Common myeloid progenitor, CD34-positive (primary cell): ENCODE results near the gene NPAS4.

Experiments used
- CTCF ChIA-PET: fragments of 350-600 bp; sonication (Branson Sonifier 250); formaldehyde crosslinking; loops from one replicate; lab custom pipeline; 2021; ENCODE audit warnings: antibody characterized with exemption; lab: Charles Lee
- POLR2A ChIA-PET: fragments of 350-600 bp; sonication (Branson Sonifier 250); formaldehyde crosslinking; loops from one replicate; lab custom pipeline; 2021; ENCODE audit warnings: antibody characterized with exemption; lab: Charles Lee
- DNase-seq, 3 donors: peaks; one replicate each; pipeline versions ENCODE4 v3.0.0 to v3.0.0-alpha.2; 2013
- H3K27ac ChIP-seq, 2 experiments: 1 replicate in 1 of 2; 2 replicates in 1 of 2; pipeline ENCODE4 v1.7.0; 2013; ENCODE audit warnings: inconsistent platforms in 2 of 2, low read length in 2 of 2, mild to moderate bottlenecking in 2 of 2, low read depth in 1 of 2, moderate library complexity in 1 of 2; ENCODE audit not compliant: severe bottlenecking in 2 of 2, insufficient read depth in 1 of 2, poor library complexity in 1 of 2
- H3K27me3 ChIP-seq, 5 experiments: replicated peaks in 2 of 5; 1 replicate in 3 of 5; 2 replicates in 2 of 5; pipeline versions ENCODE4 v1.6.1 to v1.7.0; 2013; ENCODE audit warnings: low read length in 4 of 5, mild to moderate bottlenecking in 2 of 5, moderate library complexity in 2 of 5, inconsistent platforms in 1 of 5; ENCODE audit not compliant: insufficient read depth in 5 of 5, control insufficient read depth in 4 of 5
- H3K36me3 ChIP-seq, 4 experiments: 1 replicate in 2 of 4; 2 replicates in 2 of 4; pipeline versions ENCODE4 v1.6.1 to v1.7.0; 2013; ENCODE audit warnings: low read length in 3 of 4, control low read depth in 1 of 4, mild to moderate bottlenecking in 1 of 4; ENCODE audit not compliant: control insufficient read depth in 4 of 4, insufficient read depth in 4 of 4
- H3K4me1 ChIP-seq, 4 experiments: 1 replicate in 3 of 4; 2 replicates in 1 of 4; pipeline versions ENCODE4 v1.6.1 to v1.7.1; 2013; ENCODE audit warnings: low read length in 3 of 4, mild to moderate bottlenecking in 3 of 4, control low read depth in 1 of 4, inconsistent platforms in 1 of 4, moderate library complexity in 1 of 4; ENCODE audit not compliant: control insufficient read depth in 4 of 4, insufficient read depth in 4 of 4; ENCODE audit errors: control extremely low read depth in 1 of 4
- H3K4me3 ChIP-seq, 7 experiments: 1 replicate in 4 of 7; 2 replicates in 3 of 7; pipeline versions ENCODE4 v1.5.1 to v1.7.0; 2013; ENCODE audit warnings: mild to moderate bottlenecking in 7 of 7, low read length in 6 of 7, moderate library complexity in 6 of 7, inconsistent platforms in 2 of 7, low read depth in 2 of 7, control low read depth in 1 of 7; ENCODE audit not compliant: insufficient read depth in 4 of 7, control insufficient read depth in 1 of 7; ENCODE audit errors: extremely low read depth in 1 of 7
- H3K9me3 ChIP-seq, 5 experiments: 1 replicate in 4 of 5; 2 replicates in 1 of 5; pipeline versions ENCODE4 v1.6.1 to v1.7.1; 2013; ENCODE audit warnings: low read length in 4 of 5, mild to moderate bottlenecking in 2 of 5, inconsistent platforms in 1 of 5, low read depth in 1 of 5, moderate library complexity in 1 of 5; ENCODE audit not compliant: control insufficient read depth in 4 of 5, insufficient read depth in 2 of 5; ENCODE audit errors: control extremely low read depth in 1 of 5
- WGBS: methylation state at CpG from one replicate; pipeline ENCODE4 v1.1.5; 2013; ENCODE audit not compliant: insufficient coverage; 5-methylcytosine and 5-hydroxymethylcytosine counted together

The NPAS4 gene

DNA sequence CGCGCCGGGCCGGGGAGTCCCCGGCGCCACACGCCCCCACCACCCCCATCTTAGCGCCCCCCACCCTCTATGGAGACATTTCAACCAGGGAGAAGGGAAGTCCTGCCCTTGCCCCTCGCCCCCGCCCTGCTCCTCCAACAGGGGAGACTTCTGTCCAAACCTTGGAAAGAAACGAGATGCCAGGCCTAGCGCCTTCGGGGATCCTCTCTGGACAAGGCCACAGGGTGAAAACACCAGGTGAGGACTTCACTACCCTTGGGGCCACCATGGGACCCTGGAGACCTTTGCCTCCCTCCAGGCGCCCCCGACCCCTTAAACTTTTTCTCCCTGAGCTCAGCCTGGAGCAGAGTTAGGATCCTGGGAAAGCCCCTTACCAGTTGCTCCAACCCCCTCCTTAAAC, 11.6 kb upstream of the NPAS4 start:
- Histone ChIP-seq H3K36me3 (no peaks in the 10 kb centered on the region), H3K4me3 (peak overlapping the region in 1 of 7 experiments; percentile 36), H3K27ac (no peak overlapping the region), H3K4me1 (peaks cover 0 to 9% (median 6%) of the 10 kb centered on the region in 4 experiments), H3K27me3 (peaks cover 3 to 66% (median 25%) of the 10 kb centered on the region in 5 experiments), H3K9me3 (no peaks in the 10 kb centered on the region)
- no peak for DNase-seq
- WGBS: 24% methylated on average over 3 of the region's 15 CpGs
- ChIA-PET POLR2A (no interaction called here), CTCF (interaction anchor here (1.0 to 6.3 kb wide), 10 partner anchors 7 to 270 kb away, joined by 3 to 49 read pairs (median 16); partner anchors contain the start of genes MRPL11, RBM4B and TMEM151A)

DNA sequence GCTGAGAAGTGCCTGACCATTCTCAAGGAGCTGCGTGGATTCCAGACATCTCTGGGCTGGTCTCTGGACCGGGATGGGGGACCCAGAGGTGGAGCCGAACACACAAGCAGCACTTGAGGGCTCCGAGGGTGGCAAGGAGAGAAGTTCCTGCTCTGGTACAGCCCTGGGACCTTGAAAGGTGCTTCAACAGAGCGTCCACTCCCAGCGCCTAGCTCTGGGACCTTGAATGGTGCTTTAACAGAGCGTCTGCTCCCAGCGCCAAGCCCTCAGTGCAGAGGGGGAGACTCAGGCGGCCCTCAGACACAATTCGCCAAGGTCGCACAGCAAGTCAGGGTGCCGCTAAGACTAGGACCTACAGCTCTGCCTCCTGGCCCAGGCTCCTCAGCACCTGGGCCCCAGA, 10.6 kb upstream of the NPAS4 start:
- Histone ChIP-seq H3K36me3 (no peaks in the 10 kb centered on the region), H3K9me3 (no peaks in the 10 kb centered on the region), H3K4me3 (no peak overlapping the region), H3K4me1 (peaks cover 0 to 9% (median 6%) of the 10 kb centered on the region in 4 experiments), H3K27me3 (peaks cover 6 to 66% (median 32%) of the 10 kb centered on the region in 5 experiments), H3K27ac (no peak overlapping the region)
- ChIA-PET POLR2A (no interaction called here), CTCF (interaction anchor here (1.4 to 6.3 kb wide), 8 partner anchors 7 to 269 kb away, joined by 3 to 49 read pairs (median 25); partner anchors contain the start of genes MRPL11, RBM4B and TMEM151A)
- WGBS: 97% methylated on average over 12 of the region's 12 CpGs
- DNase-seq: no peak

DNA sequence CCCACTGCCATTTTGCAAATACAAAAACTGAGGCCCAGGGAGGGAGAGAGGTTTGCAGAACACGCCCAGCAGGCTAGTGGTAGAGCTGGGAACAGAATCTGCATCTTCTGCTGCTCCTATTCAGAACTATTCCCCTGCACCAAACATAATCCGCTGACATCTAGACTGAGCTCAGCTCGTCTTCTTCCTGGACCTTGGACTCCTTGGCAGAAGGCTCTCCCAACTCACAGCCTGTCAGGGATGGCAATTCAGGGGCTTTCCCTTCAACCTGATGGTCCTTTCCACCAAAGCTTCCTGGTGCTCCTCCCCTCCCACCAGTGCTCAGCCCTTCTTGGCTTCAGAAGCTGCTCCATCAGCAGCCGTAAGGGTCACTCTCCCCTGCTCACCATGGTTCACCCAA, 9.5 kb upstream of the NPAS4 start:
- DNase-seq: no peak
- Histone ChIP-seq H3K27me3 (peaks cover 11 to 69% (median 34%) of the 10 kb centered on the region in 5 experiments), H3K4me3 (no peak overlapping the region), H3K9me3 (no peaks in the 10 kb centered on the region), H3K4me1 (peaks cover 0 to 9% (median 6%) of the 10 kb centered on the region in 4 experiments), H3K27ac (no peak overlapping the region), H3K36me3 (no peaks in the 10 kb centered on the region)
- POLR2A ChIA-PET: no interaction called here
- WGBS: 81% methylated on average over 3 of the region's 4 CpGs
- CTCF ChIA-PET: interaction anchor here (1.6 to 6.2 kb wide), 2 partner anchors 17 to 27 kb away, joined by 4 to 37 read pairs; partner anchors contain the start of gene MRPL11

DNA sequence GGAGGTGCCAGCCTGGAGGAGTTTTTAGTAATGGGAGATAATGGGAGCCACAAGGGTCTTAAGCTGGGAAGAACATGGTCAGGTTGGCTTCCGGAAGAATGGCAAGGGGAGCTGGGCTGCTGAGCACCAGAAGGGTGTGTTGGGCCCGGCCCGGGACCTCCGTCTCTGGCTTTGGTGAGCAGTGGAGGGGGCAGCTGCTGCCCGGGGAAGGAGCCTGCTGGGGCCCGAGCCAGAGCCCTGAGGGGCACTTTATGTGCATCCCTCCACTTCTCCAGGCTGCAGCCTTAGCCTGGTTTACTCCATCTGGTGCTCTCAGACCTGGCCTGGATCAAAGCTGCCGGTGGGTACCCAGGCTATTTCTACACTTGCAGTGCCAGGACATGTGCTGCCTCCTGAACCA, 8.7 kb upstream of the NPAS4 start:
- Histone ChIP-seq H3K9me3 (no peaks in the 10 kb centered on the region), H3K27me3 (peaks cover 11 to 76% (median 34%) of the 10 kb centered on the region in 5 experiments), H3K36me3 (no peaks in the 10 kb centered on the region), H3K27ac (no peak overlapping the region), H3K4me3 (no peak overlapping the region), H3K4me1 (peaks cover 0 to 9% (median 6%) of the 10 kb centered on the region in 4 experiments)
- DNase-seq: no peak
- WGBS: 93% methylated on average over 2 of the region's 7 CpGs
- ChIA-PET POLR2A (no interaction called here), CTCF (interaction anchor here (1.6 to 6.2 kb wide), 2 partner anchors 16 to 27 kb away, joined by 4 to 37 read pairs; partner anchors contain the start of gene MRPL11)

DNA sequence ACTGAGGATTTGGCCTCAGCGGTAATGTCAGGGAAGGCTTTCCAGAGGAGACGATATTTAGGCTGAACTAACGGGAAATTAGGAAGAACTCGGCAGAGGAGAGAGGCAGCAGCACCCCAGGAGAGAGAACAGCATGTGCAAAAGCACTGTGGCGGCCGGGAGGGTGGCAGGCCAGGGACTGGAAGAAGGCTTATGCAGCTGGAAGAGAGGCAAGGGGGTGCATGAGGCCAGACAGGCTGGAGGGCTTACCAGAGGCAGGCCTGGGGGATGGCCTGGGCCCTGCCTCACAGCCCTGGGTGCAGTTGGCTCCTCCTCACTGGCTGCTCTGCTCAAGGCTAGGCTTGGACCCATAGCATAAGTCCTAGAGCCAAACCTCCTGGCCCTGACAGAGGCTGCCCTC, 7.7 kb upstream of the NPAS4 start:
- peaks cover 0 to 9% (median 6%) of the 10 kb centered on the region in 4 experiments for H3K4me1 ChIP-seq
- H3K4me3 ChIP-seq: no peak overlapping the region
- ChIA-PET CTCF (no interaction called here), POLR2A (no interaction called here)
- H3K9me3 ChIP-seq: no peaks in the 10 kb centered on the region
- peaks cover 11 to 80% (median 34%) of the 10 kb centered on the region in 5 experiments for H3K27me3 ChIP-seq
- no peak for DNase-seq
- H3K27ac ChIP-seq: no peak overlapping the region
- H3K36me3 ChIP-seq: no peaks in the 10 kb centered on the region
- WGBS: 89% methylated on average over 6 of the region's 6 CpGs

DNA sequence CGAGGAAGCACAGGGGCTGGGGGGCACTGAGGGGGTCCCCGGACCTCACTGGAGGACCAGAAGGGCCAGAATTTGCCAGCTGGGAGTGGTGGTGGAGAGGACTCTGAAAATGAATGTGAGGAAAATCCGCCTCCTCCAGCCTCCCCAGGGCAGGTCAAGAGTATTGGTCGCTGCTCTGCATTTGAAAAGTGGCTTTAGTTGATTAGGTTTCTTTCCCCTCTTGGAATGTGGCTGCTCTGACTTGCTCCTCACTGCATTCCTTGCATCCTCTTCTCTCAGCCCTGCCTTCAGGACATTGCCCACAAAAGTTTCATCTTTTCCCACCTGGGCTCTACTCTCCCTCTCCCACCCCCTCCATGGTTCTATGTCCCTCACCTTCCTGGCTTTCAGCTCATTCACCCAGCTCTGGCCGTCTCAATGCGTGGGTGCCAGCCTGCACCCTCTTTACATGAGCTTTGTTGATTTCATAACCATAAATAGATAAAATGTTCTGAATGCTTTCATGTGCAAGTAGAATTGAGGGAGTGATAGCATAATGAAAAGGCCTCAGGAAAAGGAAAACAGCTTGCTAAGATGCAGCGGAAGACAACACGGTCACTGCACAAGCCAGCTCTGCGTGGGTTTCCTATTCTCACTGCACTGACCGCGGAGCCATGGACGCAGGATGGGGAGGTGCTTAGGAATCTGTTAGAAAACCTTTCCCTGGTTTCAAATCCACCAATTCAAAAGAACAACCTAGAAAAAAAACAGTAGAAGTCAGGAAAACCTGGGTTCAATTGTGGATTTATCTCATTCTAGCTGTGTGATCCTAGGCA, 6.5 kb upstream of the NPAS4 start:
- H3K4me3 ChIP-seq: no peak overlapping the region
- POLR2A ChIA-PET: no interaction called here
- no peak for DNase-seq
- peaks cover 0 to 4% (median 0%) of the 10 kb centered on the region in 5 experiments for H3K9me3 ChIP-seq
- peaks cover 11 to 88% (median 38%) of the 10 kb centered on the region in 5 experiments for H3K27me3 ChIP-seq
- peaks cover 0 to 2% (median under 1%) of the 10 kb centered on the region in 4 experiments for H3K4me1 ChIP-seq
- CTCF ChIA-PET: interaction anchor here (1.4 to 4.3 kb wide), 3 partner anchors 6 to 16 kb away, joined by 3 to 36 read pairs (median 4); no protein-coding TSS in a partner anchor
- H3K36me3 ChIP-seq: no peaks in the 10 kb centered on the region
- WGBS: 47% methylated on average over 2 of the region's 12 CpGs
- H3K27ac ChIP-seq: no peak overlapping the region
